GM19438 (cell line): ENCODE results near the gene NCOA7.
A peak's percentile ranks its signal among the peaks of the same experiment; 100 is the strongest.
"Not testable (repeated sequence)": the region's sequence is repeated elsewhere in the genome, so short reads cannot be mapped to it uniquely, and the experiment has no call there.

ENCODE experiments used
- ATAC-seq: cut with Tn5 transposase; IDR thresholded peaks from one replicate; pipeline ENCODE4 v1.9.1; 2021; ENCODE audit warnings: low read depth; ENCODE audit not compliant: unreplicated experiment

The NCOA7 gene

DNA sequence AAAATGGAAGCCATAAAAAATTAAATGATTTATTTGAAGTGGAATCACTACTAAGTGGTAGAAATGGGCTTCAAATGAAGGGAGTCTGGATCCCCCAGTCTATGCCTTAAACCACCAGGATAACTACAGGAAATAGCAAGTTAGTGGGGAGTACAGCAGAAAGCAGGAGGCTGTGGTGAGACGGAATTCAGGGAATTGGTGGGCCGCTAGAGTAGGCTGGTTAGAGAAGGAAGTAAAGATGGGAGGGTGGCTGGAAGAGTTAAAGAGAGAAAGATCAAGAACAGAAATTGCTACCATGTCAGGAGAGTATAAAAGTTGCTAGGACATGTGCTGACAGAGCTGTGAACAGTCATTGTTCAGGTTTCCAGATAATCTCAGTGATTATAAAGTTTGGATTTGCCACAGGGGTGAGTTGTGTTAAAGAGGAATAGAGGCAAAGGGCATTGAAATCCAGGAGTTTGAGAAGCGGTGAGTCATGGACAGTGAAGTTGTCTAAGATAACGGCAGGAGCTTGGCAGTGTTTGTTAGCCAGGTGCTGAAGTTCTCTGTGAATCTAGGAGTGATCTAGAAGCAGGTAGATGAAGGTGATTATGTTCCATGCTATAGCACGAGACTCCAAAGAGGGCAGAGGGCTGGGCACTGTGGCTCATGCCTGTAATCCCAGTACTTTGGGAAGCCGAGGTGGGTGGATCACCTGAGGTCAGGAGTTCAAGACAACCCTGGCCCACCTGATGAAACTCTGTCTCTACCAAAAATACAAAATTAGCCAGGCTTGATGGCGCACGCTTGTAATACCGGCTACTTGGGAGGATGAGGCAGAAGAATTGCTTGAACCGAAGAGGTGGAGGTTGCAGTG lies 152.1 kb downstream of the NCOA7 start:
- no peak for ATAC-seq

DNA sequence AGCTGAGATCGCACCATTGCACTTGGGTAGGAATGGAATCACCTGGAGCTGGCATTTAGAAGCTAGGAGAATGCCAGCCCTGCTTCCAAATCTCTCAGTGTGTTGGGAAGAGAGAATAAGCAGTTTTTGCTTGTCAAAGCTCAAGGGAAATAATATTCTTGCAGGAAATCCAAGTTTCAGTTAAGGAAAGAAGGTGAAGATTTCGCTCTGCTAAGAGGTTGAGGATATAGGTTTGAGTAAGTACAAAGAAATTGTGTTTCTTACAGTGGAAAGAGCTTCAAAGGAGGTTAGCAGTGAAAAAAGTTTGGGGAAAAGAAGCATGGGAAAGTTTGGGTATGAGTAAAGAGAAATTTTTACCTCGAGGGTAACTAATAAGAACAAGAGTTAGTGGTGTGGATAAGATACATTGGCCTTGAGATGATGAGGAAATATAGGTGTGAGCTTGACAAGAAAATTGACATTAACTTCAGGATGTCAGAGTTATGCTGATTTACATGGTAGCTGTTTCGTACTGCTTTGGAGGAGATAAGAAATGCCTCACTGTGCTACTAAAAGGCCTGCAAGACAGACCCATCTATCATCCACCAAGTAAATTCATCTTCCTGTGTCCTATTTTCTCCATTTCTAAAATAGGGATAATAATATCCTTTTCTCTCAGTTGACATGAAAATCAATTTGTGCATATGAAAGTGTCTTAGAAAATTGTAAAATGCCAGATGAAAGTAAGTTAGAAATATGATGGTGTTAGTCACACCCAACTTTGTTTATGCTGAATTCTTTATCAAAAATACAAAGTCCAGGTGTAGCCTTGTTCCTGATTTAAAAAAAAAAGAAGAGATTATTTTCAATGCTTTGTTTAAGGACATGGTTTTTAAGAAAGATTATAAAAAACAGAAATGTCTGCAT lies 153.0 kb downstream of the NCOA7 start:
- no peak for ATAC-seq

DNA sequence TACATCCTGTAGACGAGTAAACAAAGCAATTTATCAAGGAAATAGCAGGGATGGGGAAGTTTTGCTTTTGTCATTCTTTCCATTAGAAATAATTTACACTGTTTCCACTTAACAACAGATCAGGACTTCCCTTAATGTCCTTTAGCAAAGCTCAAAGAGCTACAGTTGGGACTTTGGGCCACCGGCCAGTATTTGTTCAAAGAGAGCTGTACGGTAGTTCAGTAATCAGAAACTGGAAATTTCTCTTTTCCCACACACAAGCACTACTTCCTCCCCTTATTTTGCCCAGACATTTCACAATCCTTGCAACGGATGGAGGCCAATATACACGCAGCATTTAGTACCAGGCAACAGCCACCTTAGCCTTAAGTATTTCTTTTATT lies 153.7 kb downstream of the NCOA7 start:
- ATAC-seq: no peak

DNA sequence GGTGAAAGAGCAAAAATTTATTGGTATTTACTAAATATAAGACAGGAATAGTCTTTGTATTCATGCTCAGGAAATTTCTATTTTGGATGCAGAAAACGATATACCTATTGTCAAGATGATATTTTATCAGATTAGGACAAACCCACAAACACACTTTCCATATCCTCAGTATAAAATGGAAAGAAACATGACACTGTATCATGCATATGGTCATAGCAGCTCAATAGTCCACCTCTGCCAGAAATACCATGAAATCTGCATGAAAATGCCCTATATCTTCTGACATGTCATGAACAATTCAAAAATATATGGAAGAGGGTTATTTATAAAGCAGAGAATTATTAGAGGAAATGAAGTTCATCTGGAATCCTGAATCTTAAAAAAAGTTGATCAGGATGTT lies 154.1 kb downstream of the NCOA7 start:
- no peak for ATAC-seq

DNA sequence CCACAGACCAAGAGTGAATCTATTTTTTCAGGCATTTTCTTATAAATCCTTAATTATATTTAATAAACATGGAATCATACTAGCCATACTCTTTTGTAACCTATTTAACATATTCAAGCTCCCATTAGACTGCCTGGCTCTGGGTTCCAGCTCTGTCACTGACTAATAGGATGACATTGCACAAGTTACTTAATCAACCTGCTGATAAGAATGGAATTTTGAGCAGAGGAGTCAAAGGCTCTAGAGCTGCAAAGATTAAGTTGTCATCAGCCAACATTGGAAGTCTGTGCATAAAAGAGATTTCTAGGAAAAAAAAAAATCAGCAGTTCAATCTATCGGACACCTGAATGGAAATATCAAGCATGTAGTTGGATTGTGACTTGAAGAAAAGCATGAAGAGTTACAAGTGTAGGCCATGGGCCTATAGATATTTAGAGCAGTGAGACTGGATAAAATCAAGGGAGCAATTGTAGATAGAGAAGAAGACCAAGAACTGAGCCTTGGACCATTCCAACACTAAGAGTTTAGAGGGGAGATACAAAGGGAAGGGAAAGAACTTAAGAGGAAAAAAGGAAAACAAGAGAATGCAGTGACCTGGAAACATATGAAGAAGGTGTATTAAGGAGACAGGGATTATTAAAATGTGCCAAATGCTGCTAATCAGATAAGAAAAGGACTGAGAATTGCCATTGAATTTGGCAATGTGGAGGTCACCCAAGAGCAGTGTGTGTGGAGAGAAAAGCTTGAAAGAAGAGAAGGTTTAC lies 154.8 kb downstream of the NCOA7 start:
- no peak for ATAC-seq

DNA sequence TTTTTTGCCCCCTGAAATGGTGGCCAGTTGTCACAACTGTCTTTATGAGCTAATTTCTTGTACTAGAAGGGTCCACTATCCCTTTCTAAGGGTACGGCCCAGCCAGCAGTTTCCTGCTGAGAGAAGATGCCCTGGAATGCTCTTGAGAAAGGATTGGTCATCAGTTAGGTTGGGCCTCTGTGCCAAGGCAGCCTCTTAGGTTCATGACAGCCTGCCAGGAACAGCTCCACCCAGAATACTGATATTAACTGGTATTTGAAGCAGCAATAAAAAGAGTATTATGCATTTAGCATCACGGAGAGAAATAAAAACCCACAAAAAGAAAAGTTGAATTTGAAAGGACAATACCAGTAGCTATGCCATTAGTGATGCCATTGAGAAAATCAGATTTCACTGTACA lies 156.9 kb downstream of the NCOA7 start:
- ATAC-seq: no peak

DNA sequence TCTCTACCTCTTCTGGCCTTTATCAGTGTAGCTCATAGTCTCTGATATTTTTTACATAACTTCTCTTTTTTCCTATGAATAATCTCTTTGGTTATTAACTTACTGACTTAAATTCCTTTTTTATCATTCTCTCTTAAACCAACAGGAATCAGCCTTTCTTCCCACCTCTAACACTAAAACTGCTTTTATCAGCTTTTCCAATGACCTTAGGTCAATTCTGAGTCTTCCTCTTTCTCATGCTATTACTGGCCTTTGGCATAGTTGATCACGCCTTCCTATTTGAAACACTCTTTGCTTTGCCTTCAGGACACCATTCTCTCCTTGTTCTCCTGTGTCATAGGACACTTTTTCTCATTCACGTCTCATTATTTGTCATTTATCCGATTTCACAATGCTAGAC lies 157.7 kb downstream of the NCOA7 start:
- no peak for ATAC-seq

DNA sequence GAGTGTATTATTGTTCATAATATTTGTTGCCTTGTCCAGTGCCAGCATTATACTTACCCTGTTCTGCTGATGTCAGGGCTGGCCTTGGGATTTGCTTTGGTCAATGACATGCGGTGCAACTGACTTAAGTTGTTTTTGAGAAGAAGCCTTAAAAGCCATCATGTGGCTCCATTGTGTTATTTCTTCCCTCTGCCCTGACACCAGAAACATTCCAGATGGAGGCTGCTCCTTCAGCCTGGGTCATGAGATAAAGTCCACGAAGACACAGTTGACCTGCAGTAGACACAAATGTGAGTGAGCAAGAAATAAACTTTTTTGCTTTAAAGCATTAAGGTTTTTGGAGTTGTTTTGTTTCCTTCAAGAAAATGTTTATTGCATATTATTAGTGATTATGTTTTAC lies 158.3 kb downstream of the NCOA7 start:
- no peak for ATAC-seq

DNA sequence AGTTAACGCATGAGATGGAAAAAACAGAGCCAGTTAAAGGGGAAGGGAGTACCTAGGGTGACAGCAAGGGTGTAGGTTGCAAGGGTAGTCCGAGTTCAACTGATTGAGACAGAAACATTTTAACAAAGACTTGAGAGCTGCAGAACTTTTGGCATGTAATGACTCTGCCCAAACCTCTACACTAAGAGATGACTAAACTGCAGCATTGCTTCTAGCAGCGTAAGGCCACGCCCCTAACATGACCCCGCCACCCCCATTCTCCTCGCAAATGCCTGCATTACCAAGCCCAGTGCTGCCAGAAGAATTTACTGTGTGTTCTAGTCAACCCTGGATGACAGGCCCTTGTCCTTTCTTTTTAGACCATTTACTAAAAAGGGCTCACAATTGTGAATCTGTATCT lies 159.5 kb downstream of the NCOA7 start:
- ATAC-seq: no peak

DNA sequence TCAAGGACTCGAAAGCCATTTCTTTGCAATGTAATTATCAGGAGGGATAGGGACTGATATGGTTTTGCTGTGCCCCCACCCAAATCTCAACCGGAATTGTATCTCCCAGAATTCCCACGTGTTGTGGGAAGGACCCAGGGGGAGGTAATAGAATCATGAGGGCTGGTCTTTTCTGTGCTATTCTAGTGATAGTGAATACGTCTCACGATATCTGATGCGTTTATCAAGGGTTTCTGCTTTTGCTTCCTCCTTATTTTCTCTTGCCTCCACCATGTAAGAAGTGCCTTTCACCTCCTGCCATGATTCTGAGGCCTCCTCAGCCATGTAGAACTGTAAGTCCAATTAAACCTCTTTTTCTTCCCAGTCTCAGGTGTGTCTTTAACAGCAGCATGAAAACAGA lies 160.0 kb downstream of the NCOA7 start:
- not testable (repeated sequence) for ATAC-seq

DNA sequence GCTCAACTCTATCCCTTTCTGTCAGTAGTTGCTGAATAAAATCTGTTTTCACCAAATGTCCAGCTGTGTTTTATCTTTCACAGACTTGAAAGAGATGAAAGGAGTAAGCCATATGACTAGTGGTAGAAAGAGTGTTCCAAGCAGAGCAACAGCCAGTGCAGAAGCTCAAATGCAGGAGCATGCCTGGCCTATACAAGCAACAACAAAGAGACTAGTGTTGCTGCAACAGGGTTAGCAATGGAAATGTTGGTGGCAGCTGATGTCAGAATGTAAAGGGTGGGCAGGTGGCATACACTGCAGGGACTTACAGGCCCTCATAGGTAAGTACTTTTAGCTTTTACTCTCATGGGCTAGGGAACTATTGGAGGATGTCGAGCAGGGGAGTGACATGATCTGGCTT lies 160.6 kb downstream of the NCOA7 start:
- ATAC-seq: no peak

DNA sequence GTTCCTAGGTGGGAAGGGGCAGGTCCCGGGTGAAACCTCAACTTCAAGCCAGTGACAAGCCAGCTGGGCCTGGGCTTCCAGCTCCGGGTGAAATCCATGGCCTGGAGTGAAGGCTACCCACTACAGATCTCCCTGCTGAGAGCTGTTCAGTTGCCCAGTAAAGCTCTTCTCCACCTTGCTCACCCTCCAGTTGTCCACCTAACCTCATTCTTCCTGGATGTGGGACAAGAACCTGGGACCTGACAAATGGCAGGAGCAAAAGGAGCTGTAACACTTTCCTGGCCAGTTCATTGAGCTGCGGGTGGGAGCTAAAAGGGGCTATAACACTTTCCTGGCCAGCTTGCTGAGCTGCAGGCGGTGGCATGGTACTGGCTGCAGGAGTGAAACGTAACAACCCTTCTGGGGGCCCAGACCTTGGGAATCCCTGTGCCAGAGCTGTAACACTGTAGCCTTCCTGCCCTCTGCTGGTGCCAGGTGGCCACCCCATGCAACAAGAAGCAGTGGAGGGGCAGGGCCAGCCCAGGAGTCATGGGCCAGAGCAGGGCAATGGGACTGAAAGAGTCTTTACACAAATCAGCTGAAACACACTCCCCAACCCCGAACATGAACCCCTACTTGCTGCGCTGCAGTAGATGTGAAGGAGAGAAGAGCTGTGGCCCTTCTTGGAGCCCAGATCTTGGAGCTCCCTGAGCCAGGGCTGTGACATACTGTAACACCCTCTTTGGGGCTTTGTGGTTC lies 162.2 kb downstream of the NCOA7 start:
- ATAC-seq: no peak

DNA sequence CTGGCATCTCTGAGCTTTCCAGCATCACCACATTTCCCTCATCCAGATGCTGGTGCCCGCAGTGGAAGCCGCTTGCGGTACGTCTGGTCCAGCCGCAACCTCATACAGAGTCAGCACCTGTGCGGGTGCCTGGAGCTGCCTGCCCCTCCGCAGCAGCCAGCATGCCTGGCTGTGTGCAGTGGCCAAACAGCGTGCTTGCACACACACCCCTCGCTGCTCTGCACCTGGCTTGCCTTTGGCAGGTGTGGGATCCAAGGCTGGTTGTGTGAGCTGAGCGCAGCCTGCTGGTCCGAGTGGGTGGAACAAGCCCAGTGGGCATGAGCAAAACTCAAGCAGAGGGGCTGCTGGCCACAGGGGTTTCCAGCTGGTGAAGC lies 162.7 kb downstream of the NCOA7 start:
- ATAC-seq: no peak

DNA sequence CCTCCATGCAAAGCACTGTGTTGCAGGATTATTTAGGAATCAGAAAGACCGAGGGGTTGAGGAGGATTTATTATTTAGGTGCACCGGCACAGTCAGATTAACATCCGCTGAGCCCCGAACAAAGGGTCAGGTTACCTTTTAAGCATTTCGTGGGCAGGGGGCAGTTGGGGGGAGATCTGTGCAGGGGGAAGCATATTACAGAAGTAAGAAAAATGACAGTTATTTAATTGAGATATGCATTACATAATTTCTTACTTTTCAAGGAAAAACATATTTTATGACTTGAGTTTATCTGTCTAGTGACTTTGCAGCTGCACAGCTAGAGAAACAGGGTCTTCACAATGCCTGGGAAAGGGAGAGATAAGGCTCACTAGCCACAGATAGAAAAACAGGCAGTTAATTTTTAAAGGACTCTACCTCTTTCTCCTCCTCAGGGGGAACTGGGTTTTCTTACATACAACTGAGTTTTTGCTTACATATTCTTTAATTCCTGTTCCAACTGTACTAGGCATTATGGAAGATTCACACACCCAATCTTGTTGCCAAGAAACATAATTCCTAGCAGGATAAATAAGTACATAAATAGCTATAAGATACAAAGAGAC lies 164.1 kb downstream of the NCOA7 start:
- no peak for ATAC-seq

DNA sequence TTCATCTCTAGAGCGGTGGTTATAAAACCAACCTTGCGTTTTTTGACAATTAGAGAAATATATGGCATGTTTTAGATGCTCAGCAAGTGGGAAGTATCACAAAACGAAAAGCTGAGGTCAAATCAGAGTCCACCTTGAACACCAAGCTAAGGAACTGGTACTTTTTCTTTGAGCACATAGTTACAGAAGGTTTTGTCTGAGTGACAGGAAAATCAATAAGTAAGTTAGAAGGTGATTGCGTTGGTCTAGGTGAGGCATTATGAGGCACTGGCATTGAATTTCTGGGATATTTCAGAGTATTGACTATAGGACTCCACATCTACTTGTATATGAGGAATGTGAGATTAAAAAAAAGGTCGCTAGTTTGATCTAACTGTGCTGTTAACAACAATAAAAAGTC lies 165.2 kb downstream of the NCOA7 start:
- no peak for ATAC-seq

DNA sequence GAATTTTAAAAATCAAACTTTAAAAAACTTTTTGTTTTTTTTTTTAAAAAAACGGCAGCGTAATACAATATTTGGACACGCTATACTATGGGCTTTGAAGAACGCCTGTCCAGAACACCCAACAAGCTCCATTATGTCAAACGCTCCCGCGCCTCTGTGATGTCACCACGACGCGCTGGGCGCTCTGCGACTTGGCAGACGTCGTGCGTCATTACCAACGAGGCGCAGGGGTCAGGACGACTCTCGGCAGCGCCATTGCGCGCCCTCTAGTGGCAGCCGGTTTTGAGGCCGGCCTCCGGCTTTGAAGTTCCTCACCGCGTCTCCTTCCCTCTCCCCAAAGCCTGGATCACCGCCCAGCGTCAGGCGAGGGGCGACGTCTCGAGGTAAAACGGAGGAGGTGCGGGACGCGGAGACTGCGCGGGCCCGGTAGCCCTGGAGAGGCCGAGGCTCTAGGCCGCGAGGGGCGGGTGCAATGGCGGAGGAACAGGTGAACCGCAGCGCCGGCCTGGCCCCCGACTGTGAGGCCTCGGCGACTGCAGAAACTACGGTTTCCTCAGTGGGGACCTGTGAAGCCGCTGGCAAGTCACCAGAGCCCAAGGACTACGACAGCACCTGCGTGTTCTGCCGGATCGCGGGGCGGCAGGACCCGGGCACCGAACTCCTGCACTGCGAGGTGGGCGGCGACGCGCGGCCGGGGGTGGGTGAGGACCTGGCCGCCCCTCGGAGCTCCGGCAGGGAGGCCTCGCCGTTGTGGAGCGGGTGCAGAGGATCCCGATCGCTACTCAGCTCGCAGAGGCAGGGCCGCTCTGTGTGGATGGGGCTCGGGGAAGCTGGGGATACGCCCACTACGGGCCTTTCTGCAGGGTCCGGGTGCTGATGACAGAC lies 166.0 kb downstream of the NCOA7 start, which contains the start of gene HINT3:
Gene HINT3 (plus strand): TSS at position 265 of the 885 bp plus-strand sequence. CDS start 208 bp downstream, at position 473.
- ATAC-seq: peak; percentile 88

DNA sequence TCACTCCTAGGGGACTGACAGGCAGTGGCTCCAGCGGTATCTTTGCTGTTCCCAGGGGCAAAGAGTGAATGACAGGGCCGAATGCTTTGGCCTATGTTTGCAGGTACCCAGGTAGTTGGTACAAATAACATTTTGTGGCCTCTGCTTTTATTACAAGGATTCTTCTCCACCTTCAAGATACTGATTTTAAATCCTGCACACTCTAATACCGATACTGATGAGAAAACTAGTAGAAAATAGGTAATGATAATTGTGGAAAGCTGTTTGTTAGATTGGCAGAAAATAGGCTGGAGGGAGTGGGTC lies 166.6 kb downstream of the NCOA7 start:
- no peak for ATAC-seq

DNA sequence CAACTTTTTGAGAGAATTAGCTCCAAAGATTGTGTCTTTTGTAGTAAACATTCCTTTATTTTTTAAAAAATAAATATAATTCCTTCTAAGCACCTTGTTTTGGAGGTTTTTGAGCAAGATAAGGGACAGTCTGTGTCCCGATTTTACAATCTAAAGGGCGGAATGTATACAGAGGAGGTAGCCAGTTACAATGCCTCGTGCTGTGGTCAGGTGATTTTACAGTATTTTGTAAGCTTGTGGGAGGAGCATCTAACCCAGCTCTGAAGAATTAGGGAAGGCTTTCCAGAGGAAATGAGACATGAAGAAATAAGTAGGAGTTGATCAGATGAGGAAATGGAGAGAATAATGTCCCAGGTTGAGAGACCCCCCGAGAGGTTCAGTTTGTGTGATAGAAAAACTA lies 167.1 kb downstream of the NCOA7 start:
- ATAC-seq: no peak

DNA sequence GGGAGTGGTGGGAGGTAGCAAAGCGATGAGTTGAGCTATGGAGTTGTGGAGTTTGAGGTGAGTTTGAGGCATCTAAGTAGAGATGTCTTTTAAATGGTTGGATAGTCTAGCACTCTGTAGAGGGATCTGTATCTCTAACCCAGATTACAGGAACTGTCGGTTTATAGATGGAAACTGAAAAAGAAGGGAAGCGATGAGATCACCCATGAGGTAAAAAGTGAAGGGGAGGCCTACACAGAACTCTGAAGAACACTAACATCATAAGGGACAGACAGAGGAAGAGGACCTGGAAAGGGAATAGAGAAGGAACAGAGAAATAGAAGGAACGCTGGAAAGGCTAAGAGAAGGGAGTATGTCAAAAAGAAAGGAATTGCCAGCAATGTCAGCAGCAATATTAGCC lies 168.3 kb downstream of the NCOA7 start:
- no peak for ATAC-seq
